Upper lobe of left lung (tissue), 6 donors: ENCODE results near the gene ADO. TPM values are rescaled to one million over a fixed set of nuclear protein-coding genes. Genes with fewer than 3 reads are reported as not detected.
"Not testable (repeated sequence)": the region's sequence is repeated elsewhere in the genome, so short reads cannot be mapped to it uniquely, and the experiment has no call there.

Source experiments
- ATAC-seq, 2 donors: fragments of 200-7000 bp; cut with Tn5 transposase; one replicate each; pipeline ENCODE4 v1.9.1; 2022; ENCODE audit warnings: mild to moderate bottlenecking in 2 of 2, moderate library complexity in 2 of 2; ENCODE audit not compliant: low FRiP score in 2 of 2
- DNase-seq, 2 donors: peaks; one replicate each; pipeline ENCODE4 v3.0.0-alpha.2; 2019 to 2020
- H3K27ac ChIP-seq, 4 donors: fragments of 200-600 bp; sonication (generic); one replicate each; pipeline ENCODE4 v1.5.1; 2016 to 2019
- H3K27me3 ChIP-seq, 4 donors: fragments of 200-600 bp; sonication (generic); one replicate each; pipeline ENCODE4 v1.5.1; 2017 to 2019
- H3K36me3 ChIP-seq, 4 donors: fragments of 200-600 bp; sonication (generic); one replicate each; pipeline ENCODE4 v1.5.1; 2016 to 2019
- H3K4me1 ChIP-seq, 4 donors: fragments of 200-600 bp; sonication (generic); one replicate each; pipeline ENCODE4 v1.5.1; 2018 to 2019
- H3K4me3 ChIP-seq, 4 donors: fragments of 200-600 bp; sonication (generic); one replicate each; pipeline ENCODE4 v1.5.1; 2017 to 2019; ENCODE audit warnings: mild to moderate bottlenecking in 2 of 4, moderate library complexity in 1 of 4
- H3K9me3 ChIP-seq, 4 donors: fragments of 200-600 bp; sonication (generic); one replicate each; pipeline ENCODE4 v1.5.1; 2018 to 2019
- EP300 ChIP-seq, 4 donors: sonication (generic); formaldehyde crosslinking; IDR thresholded peaks; one replicate each; pipeline ENCODE4 v1.5.1; 2017; ENCODE audit warnings: antibody characterized with exemption in 4 of 4, control low read depth in 2 of 4
- POLR2A ChIP-seq, 4 donors: fragments of 450-650 bp; IDR thresholded peaks; one replicate each; pipeline ENCODE4 v1.5.1; 2016 to 2017; ENCODE audit warnings: antibody characterized with exemption in 4 of 4, mild to moderate bottlenecking in 2 of 4
- POLR2AphosphoS5 ChIP-seq, 2 donors: sonication (generic); formaldehyde crosslinking; IDR thresholded peaks; one replicate each; pipeline ENCODE4 v1.5.1; 2017; ENCODE audit warnings: antibody characterized with exemption in 2 of 2
- WGBS, 2 donors: methylation state at CpG; one replicate each; pipeline ENCODE4 v1.1.5; 2017 to 2018; 5-methylcytosine and 5-hydroxymethylcytosine counted together
- total RNA-seq, 6 donors: library from RNA; depleted of rRNA in 4 of 6; stranded (reverse); fragments of >200 nt in 4 of 6; gene quantifications; one replicate each; pipeline versions ENCODE4 v1.1.0 to v1.2.1, GENCODE V29; 2016 to 2021
- TF ChIP-seq, protein P1 (sequence below), 6 experiments: fragments of 450-650 bp in 4 of 6; fragments of 200-600 bp in 2 of 6; sonication (generic) in 2 of 6; IDR thresholded peaks; one replicate each; pipeline ENCODE4 v1.5.1; 2016 to 2019; ENCODE audit warnings: antibody characterized with exemption in 6 of 6
- donor health status: DM: no; HTN: no; CAD: no; lungs with moderate emphysema.
- donor health status: DM: no; HTN: yes; CAD: no; lungs with severe emphysema.

Gene ADO
- total RNA-seq, 6 donors from 2014 or later = 7.3 to 27.5 (median 19.2) TPM

DNA sequence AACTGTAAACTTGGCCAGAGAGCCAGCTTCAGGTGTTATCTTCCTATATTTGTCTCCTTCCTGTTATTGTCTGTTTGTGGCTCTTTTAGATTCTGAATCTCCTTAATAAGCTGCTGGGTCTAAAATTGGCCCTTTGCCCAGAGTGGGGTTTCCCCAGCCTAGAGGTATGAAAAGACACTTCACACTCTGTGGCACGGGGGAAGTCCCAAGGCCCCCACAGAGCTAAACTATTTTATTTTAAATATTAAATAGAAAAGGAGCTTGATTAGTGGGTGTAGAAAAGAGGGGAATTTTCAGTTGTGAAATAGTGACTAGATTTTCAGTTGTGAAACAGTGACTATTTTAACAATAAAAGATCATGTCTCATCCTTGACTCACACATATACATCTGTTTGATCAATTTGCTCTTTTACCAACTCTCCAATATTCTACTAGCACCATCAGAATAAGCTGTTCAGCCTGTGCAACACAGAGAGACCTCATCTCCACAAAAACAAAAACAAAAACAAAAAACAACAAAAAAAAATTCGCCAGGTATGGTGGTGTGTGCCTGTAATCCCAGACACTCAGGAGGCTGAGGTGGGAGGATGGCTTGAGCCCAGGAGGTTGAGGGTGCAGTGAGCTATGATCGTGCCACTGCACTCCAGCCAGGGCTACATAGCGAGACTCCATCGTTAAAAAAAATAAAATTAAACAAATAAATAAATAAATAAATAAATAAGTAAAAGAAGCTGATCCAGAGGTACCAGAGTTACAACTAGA lies 24.9 kb upstream of the ADO start:
- Histone ChIP-seq H3K27ac (no peak overlapping the region), H3K4me1 (no peaks in the 10 kb centered on the region), H3K4me3 (no peak overlapping the region), H3K9me3 (no peaks in the 10 kb centered on the region), H3K36me3 (no peaks in the 10 kb centered on the region), H3K27me3 (no peaks in the 10 kb centered on the region)
- TF ChIP-seq EP300 (IDR thresholded peaks at IDR 0.05) (no peak), POLR2AphosphoS5 (IDR thresholded peaks at IDR 0.05) (no peak), POLR2A (IDR thresholded peaks at IDR 0.05) (no peak)
- TF ChIP-seq, protein P1, sequence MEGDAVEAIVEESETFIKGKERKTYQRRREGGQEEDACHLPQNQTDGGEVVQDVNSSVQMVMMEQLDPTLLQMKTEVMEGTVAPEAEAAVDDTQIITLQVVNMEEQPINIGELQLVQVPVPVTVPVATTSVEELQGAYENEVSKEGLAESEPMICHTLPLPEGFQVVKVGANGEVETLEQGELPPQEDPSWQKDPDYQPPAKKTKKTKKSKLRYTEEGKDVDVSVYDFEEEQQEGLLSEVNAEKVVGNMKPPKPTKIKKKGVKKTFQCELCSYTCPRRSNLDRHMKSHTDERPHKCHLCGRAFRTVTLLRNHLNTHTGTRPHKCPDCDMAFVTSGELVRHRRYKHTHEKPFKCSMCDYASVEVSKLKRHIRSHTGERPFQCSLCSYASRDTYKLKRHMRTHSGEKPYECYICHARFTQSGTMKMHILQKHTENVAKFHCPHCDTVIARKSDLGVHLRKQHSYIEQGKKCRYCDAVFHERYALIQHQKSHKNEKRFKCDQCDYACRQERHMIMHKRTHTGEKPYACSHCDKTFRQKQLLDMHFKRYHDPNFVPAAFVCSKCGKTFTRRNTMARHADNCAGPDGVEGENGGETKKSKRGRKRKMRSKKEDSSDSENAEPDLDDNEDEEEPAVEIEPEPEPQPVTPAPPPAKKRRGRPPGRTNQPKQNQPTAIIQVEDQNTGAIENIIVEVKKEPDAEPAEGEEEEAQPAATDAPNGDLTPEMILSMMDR (IDR thresholded peaks at IDR 0.05) = no peak
- DNase-seq (peak in 1 of 2 donors; percentile 38), ATAC-seq (no peak)
- WGBS, 2 donors = 80% methylated on average over 5 of the region's 5 CpGs

DNA sequence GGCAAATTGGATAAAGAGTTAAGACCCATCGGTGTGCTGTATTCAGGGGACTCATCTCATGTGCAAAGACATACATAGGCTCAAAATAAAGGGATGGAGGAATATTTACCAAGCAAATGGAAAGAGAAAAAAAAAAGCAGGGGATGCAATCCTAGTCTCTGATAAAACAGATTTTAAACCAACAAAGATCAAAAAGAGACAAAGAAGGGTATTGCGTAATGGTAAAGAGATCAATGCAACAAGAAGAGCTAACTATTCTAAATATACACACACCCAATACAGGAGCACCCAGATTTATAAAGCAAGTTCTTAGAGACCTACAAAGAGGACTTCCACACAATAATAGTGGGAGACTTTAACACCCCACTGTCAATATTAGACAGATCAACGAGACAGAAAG lies 20.0 kb upstream of the ADO start:
- not testable (repeated sequence) for H3K27ac ChIP-seq, H3K9me3 ChIP-seq, H3K4me1 ChIP-seq, H3K27me3 ChIP-seq, H3K4me3 ChIP-seq, H3K36me3 ChIP-seq, DNase-seq, ATAC-seq
- 95 to 100% methylated on average over 3 of the region's 3 CpGs for WGBS, 2 donors

DNA sequence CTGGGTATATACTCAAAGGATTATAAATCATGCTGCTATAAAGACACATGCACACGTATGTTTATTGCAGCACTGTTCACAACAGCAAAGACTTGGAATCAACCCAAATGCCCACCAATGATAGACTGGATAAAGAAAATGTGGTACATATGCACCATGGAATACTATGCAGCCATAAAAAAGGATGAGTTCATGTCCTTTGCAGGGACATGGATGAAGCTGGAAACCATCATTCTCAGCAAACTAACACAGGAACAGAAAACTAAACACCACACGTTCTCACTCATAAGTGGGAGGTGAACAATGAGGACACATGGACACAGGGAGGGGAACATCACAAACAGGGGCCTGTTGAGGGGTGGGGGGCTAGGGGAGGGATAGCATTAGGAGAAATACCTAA lies 16.2 kb upstream of the ADO start:
- not testable (repeated sequence) for DNase-seq, H3K9me3 ChIP-seq
- WGBS, 2 donors = 78 to 84% methylated on average over 2 of the region's 2 CpGs

DNA sequence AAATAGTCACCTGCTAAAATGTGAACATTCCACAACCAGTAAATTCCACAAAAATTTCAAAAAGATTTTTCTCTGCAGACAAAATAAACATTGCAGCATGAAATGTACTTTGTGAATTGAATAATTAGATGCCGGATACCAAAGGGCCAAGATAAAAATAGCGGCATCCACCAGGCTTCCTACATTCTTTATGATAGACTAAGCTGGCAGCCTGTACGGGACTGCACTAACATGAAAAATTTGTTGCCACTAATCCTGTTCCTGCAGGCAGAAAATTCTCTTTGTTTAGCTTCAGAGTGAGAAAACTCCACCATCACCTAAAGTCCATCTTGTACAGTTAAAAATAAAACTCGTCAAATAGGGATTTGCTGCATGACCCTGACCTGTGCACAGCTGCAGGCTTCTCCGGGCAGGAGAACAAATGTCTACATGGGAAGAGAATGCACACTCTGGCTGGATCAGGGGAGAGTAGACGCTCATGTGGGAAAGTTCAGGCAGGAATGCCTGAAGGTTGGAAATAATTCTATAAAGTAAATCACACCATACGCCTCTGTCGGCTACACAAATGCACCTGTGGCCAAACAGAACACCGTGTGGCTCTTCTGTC lies 15.6 kb upstream of the ADO start:
- Histone ChIP-seq H3K36me3 (no peaks in the 10 kb centered on the region), H3K4me3 (no peak overlapping the region), H3K27ac (no peak overlapping the region), H3K4me1 (no peaks in the 10 kb centered on the region), H3K9me3 (peaks cover 0 to 4% (median 0%) of the 10 kb centered on the region in 4 donors), H3K27me3 (no peaks in the 10 kb centered on the region)
- DNase-seq = no peak
- no peak for ATAC-seq
- WGBS, 2 donors = 52 to 64% methylated on average over 9 of the region's 9 CpGs
- no peak for TF ChIP-seq EP300 (IDR thresholded peaks at IDR 0.05)
- TF ChIP-seq, protein P1 (IDR thresholded peaks at IDR 0.05) = no peak
- TF ChIP-seq POLR2A (IDR thresholded peaks at IDR 0.05) = no peak
- TF ChIP-seq POLR2AphosphoS5 (IDR thresholded peaks at IDR 0.05) = no peak

More for the DNA sequence above, 16.2 kb upstream of the ADO start:
- not testable (repeated sequence) for ATAC-seq, H3K27me3 ChIP-seq, H3K4me1 ChIP-seq, H3K4me3 ChIP-seq, H3K36me3 ChIP-seq, H3K27ac ChIP-seq

DNA sequence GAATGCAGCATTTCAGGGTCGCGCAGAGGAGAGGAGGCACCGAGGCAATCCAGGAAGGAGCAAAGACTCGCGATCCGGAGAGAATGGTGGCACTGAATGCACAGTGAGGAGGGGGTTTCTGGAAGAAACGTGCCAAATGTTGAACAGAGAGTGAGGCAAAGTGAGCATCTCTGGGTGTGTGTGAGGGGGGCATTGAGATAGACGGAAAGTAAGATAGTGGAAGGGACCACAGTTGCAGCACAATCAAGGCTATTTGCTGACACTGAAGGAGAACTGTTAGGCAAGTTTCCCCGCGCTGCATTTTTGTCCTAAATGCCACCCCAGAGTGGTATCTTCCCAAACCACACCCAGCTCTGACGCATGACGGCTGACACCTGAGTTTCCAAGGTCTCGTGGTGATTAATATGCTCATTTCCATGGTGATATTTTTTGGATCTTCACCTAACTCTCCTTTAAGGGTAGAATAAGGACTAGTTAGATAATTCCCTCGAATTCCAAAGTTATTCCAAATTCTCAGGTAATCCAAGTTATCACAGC lies 14.4 kb upstream of the ADO start:
- TF ChIP-seq EP300 (IDR thresholded peaks at IDR 0.05) (no peak), POLR2A (IDR thresholded peaks at IDR 0.05) (no peak), POLR2AphosphoS5 (IDR thresholded peaks at IDR 0.05) (no peak)
- TF ChIP-seq, protein P1 (IDR thresholded peaks at IDR 0.05) = no peak
- Histone ChIP-seq H3K4me1 (no peaks in the 10 kb centered on the region), H3K9me3 (peaks cover 0 to under 1% (median 0%) of the 10 kb centered on the region in 4 donors), H3K27me3 (no peaks in the 10 kb centered on the region), H3K4me3 (no peak overlapping the region), H3K27ac (no peak overlapping the region), H3K36me3 (no peaks in the 10 kb centered on the region)
- DNase-seq (no peak), ATAC-seq (no peak)
- WGBS, 2 donors = 88 to 89% methylated on average over 14 of the region's 14 CpGs
